Breast epithelium (tissue), 3 donors: ENCODE measurements around the gene RBM39.

Experiments
- POLR2A ChIP-seq: fragments of 450-650 bp; IDR thresholded peaks from one replicate; pipeline ENCODE4 v1.6.1; 2016; ENCODE audit warnings: antibody characterized with exemption, mild to moderate bottlenecking, moderate library complexity
- TF ChIP-seq, protein P1 (sequence below), 3 donors: fragments of 450-650 bp; IDR thresholded peaks; one replicate each; pipeline ENCODE4 v1.5.1; 2016 to 2017; ENCODE audit warnings: antibody characterized with exemption in 3 of 3, mild to moderate bottlenecking in 3 of 3, moderate library complexity in 3 of 3

DNA sequence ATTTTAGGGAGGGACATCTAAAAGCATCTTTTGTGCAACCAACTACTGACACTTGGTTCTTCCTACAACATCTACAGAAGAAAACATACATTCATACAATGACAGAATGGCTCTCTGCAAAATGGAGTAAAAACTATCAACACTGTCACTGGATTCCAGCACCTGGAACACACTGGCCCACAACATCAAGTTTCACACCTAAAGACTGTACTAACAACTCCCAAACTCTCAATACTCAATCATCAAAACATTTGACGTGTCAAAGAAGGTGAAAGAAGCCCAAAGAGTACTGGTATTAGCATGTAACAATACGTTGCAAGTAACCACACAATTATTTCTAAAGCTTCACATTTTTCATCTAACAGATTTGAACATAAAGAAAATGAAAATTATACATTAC lies 79.5 kb downstream of the RBM39 start:
- TF ChIP-seq, protein P1, sequence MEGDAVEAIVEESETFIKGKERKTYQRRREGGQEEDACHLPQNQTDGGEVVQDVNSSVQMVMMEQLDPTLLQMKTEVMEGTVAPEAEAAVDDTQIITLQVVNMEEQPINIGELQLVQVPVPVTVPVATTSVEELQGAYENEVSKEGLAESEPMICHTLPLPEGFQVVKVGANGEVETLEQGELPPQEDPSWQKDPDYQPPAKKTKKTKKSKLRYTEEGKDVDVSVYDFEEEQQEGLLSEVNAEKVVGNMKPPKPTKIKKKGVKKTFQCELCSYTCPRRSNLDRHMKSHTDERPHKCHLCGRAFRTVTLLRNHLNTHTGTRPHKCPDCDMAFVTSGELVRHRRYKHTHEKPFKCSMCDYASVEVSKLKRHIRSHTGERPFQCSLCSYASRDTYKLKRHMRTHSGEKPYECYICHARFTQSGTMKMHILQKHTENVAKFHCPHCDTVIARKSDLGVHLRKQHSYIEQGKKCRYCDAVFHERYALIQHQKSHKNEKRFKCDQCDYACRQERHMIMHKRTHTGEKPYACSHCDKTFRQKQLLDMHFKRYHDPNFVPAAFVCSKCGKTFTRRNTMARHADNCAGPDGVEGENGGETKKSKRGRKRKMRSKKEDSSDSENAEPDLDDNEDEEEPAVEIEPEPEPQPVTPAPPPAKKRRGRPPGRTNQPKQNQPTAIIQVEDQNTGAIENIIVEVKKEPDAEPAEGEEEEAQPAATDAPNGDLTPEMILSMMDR (IDR thresholded peaks at IDR 0.05), result no peak
- TF ChIP-seq POLR2A, result no peak
